Psoas muscle (tissue), 8 donors: Measurements from ENCODE around the gene RHAG. TPM values are rescaled to one million over a fixed set of nuclear protein-coding genes. Genes with fewer than 3 reads are reported as not detected.
A peak's percentile ranks its signal among the peaks of the same experiment; 100 is the strongest.
"Not testable (repeated sequence)": the region's sequence is repeated elsewhere in the genome, so short reads cannot be mapped to it uniquely, and the experiment has no call there.

Experiments used
- ATAC-seq, 4 donors: fragments of 200-7000 bp; cut with Tn5 transposase; one replicate each; pipeline ENCODE4 v1.9.1; 2020; ENCODE audit warnings: moderate library complexity in 3 of 4, mild to moderate bottlenecking in 2 of 4
- DNase-seq, 2 donors: peaks; one replicate each; pipeline ENCODE4 v3.0.0-alpha.2; 2020
- H3K27ac ChIP-seq: fragments of 200-600 bp; one replicate; pipeline ENCODE4 v1.8.0; 2022
- H3K27me3 ChIP-seq, 3 donors: fragments of 200-600 bp in 1 of 3; one replicate each; pipeline versions ENCODE4 v1.6.1 to v1.8.0; 2013 to 2022; ENCODE audit warnings: low read length in 2 of 3, mild to moderate bottlenecking in 2 of 3, moderate library complexity in 1 of 3; ENCODE audit not compliant: insufficient read depth in 3 of 3
- H3K36me3 ChIP-seq, 2 donors: fragments of 200-600 bp in 1 of 2; one replicate each; pipeline versions ENCODE4 v1.6.1 to v1.8.0; 2013 to 2022; ENCODE audit warnings: low read depth in 1 of 2, mild to moderate bottlenecking in 1 of 2, moderate library complexity in 1 of 2; ENCODE audit not compliant: insufficient read depth in 1 of 2
- H3K4me1 ChIP-seq: fragments of 200-600 bp; one replicate; pipeline ENCODE4 v1.8.0; 2022
- H3K4me3 ChIP-seq: fragments of 200-600 bp; one replicate; pipeline ENCODE4 v1.8.0; 2022; ENCODE audit warnings: mild to moderate bottlenecking
- H3K9me3 ChIP-seq: fragments of 200-600 bp; one replicate; pipeline ENCODE4 v1.8.0; 2022
- WGBS, 3 donors: extraction: QIAGEN DNeasy Blood & Tissue Kit; methylation state at CpG; one replicate each; pipeline versions ENCODE4 v1.1.6 to v1.1.7; 2013; 5-methylcytosine and 5-hydroxymethylcytosine counted together
- intact Hi-C, 2 donors: fragments of 100-400 bp; cut with DNase I; formaldehyde crosslinking; loops; one replicate each; pipeline versions ENCODE4 v1.11.0 to v1.14.2; 2022
- polyA plus RNA-seq, 3 donors: library from polyadenylated mRNA; stranded (reverse); fragments of 200-250 nt; gene quantifications; one replicate each; pipeline ENCODE4 v1.2.3, GENCODE V29; 2013
- total RNA-seq, 4 donors: library from RNA; stranded (reverse); fragmentation: NEBNext Ultra II Directional in 2 of 4; extraction: Animal tissue kit (Norgen Biotek cat#: 25700) in 2 of 4; gene quantifications; one replicate each; pipeline versions ENCODE4 v1.2.1 to v1.2.4, GENCODE V29; 2021 to 2023
- TF ChIP-seq, protein P1 (sequence below): fragments of 200-600 bp; IDR thresholded peaks from one replicate; pipeline ENCODE4 v1.8.0; 2022; ENCODE audit warnings: antibody characterized with exemption
- donor health status: healthy with polysubstance abuse.
- donor health status: DM: no; HTN: no; CAD: no; lungs with moderate emphysema.
- donor health status: Bipolar disorder and iron deficiency.
- donor health status: healthy.
- donor health status: DM: yes; HTN: yes; CAD: no.
- donor health status: DM: no; HTN: no; CAD: no.
- donor health status: DM: no; HTN: no; CAD: no.
- donor health status: DM: yes; HTN: yes; CAD: no.

Gene RHAG
- total and polyA plus RNA-seq, 7 donors, result 0.04 TPM; not detected in 6

DNA sequence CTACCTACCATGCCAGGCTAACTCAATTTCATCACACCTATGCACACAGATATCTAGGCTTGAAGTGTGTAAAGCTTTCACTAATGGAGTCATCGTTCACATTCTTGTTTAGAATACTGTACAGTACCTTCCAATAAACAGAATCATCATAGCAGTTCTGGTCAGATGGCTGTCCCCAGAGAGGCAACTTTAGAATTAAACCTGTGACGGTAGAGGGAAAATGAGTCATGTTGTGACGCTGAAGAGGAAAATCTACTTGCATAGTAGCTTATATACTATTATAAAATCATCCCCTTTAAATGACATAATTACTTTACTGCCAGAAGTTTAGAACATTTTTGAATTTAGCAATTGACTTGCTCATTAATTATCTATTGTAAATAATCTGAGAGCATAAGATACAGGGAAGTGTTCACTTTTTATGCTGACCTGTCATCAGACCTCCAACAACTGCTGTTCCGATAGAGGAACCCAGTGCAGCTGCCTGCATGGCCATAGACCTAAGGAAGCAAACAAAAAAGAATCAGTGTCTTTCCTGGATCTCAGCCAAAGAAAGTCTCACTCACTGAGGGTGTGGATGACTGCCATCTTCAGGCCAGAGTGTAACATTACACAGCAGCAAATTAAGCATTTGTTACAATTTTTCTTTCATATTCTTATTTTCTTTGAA lies 29.8 kb downstream of the RHAG start:
- 30 to 38% (median 33%) methylated on average over 4 of the region's 4 CpGs for WGBS, 3 donors
- Histone ChIP-seq H3K4me1 (no peaks in the 10 kb centered on the region), H3K9me3 (no peaks in the 10 kb centered on the region), H3K36me3 (no peaks in the 10 kb centered on the region), H3K4me3 (no peak overlapping the region), H3K27me3 (no peaks in the 10 kb centered on the region), H3K27ac (no peak overlapping the region)
- DNase-seq (no peak), ATAC-seq (peak in 2 of 4 donors; percentile 57 to 65)
- TF ChIP-seq, protein P1, sequence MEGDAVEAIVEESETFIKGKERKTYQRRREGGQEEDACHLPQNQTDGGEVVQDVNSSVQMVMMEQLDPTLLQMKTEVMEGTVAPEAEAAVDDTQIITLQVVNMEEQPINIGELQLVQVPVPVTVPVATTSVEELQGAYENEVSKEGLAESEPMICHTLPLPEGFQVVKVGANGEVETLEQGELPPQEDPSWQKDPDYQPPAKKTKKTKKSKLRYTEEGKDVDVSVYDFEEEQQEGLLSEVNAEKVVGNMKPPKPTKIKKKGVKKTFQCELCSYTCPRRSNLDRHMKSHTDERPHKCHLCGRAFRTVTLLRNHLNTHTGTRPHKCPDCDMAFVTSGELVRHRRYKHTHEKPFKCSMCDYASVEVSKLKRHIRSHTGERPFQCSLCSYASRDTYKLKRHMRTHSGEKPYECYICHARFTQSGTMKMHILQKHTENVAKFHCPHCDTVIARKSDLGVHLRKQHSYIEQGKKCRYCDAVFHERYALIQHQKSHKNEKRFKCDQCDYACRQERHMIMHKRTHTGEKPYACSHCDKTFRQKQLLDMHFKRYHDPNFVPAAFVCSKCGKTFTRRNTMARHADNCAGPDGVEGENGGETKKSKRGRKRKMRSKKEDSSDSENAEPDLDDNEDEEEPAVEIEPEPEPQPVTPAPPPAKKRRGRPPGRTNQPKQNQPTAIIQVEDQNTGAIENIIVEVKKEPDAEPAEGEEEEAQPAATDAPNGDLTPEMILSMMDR, result peak; percentile 70
- intact Hi-C loops, result loop anchor here in 1 of 2 donors (5.0 kb wide), 1 partner anchor 75 kb away; no protein-coding TSS in a partner anchor

DNA sequence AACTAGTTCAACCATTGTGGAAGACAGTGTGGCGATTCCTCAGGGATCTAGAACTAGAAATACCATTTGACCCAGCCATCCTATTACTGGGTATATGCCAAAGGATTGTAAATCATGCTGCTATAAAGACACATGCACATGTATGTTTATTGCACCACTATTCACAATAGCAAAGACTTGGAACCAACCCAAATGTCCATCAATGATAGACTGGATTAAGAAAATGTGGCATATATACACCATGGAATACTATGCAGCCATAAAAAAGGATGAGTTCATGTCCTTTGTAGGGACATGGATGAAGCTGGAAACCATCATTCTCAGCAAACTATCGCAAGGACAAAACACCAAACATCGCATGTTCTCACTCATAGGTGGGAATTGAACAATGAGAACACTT lies 32.6 kb downstream of the RHAG start:
- ATAC-seq, H3K27ac ChIP-seq, H3K9me3 ChIP-seq, H3K4me3 ChIP-seq, H3K4me1 ChIP-seq, DNase-seq, H3K27me3 ChIP-seq, intact Hi-C loops, H3K36me3 ChIP-seq: not testable (repeated sequence)
- 74 to 88% (median 88%) methylated on average over 3 of the region's 3 CpGs for WGBS, 3 donors

DNA sequence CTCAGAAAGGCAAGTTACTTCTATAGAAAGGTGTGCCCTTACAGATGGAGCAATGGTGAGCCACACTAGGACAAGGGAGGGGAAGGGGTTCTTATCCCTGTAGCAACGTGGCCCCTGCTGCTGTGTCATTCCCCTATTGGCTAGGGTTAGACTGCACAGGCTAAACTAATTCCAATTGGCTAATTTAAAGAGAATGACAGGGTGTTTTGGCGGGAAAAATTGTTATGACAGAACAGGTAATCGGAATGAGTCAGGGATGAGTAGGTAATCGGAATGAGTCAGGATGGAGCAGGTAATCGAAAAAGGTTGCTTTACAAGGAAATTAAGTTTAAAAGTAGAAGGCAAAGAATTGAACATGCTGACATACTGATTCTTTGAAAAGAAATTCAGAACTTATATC lies 49.4 kb downstream of the RHAG start:
- WGBS, 3 donors, result 87 to 93% (median 90%) methylated on average over 5 of the region's 5 CpGs

DNA sequence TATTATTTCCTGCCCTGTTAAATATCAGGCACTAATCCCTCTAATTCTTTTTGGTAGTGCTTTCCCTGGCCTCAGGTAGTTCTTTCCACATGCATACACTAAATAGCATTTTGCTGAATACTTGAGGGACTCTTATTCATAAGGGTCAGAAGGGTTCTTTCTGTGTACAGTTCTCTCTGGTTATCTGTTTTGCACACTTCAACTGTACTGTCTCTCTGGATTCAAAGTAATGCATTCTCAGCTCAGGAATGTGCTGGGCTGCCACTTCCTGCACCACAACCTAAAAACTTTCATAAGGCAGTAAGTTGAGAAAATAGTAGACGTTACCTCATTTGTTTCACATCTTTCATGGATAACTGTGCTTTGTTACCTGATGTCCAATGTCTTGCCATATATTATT lies 54.1 kb downstream of the RHAG start:
- intact Hi-C loops, result no loop called here
- Histone ChIP-seq H3K4me1 (no peaks in the 10 kb centered on the region), H3K36me3 (no peaks in the 10 kb centered on the region), H3K27ac (no peak overlapping the region), H3K4me3 (no peak overlapping the region), H3K27me3 (no peaks in the 10 kb centered on the region), H3K9me3 (no peaks in the 10 kb centered on the region)
- WGBS, 3 donors, result 71 to 79% (median 78%) methylated on average over 1 of the region's 1 CpG
- ATAC-seq (no peak), DNase-seq (no peak)
- TF ChIP-seq, protein P1, result no peak

More for the DNA sequence above, 49.4 kb downstream of the RHAG start:
- H3K4me3 ChIP-seq, H3K9me3 ChIP-seq, H3K27ac ChIP-seq, H3K36me3 ChIP-seq, ATAC-seq, H3K27me3 ChIP-seq, H3K4me1 ChIP-seq, intact Hi-C loops, DNase-seq: not testable (repeated sequence)

DNA sequence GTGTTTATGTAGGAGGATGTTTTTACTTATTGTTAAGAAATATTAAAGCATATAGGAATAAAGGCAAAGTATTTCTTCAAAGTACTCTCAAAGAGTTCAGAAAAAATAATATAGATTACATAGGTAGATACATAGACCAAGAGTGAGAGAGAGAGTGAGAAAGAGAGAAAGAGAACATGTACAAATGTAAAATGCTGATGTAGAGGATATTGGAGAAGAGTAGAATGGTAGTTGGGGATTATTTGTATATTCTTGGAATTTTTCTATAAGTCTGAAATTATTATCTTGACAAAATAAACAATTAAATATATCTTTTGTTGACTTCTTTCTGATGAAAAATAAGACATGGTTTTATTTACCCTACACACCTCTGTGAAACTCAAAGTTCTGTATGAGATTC lies 57.0 kb downstream of the RHAG start:
- no peak overlapping the region for H3K4me3 ChIP-seq
- no peak overlapping the region for H3K27ac ChIP-seq
- TF ChIP-seq, protein P1, result no peak
- H3K27me3 ChIP-seq, result no peaks in the 10 kb centered on the region
- intact Hi-C loops, result no loop called here
- no peak for DNase-seq
- ATAC-seq, result no peak
- no peaks in the 10 kb centered on the region for H3K4me1 ChIP-seq
- no peaks in the 10 kb centered on the region for H3K9me3 ChIP-seq
- no peaks in the 10 kb centered on the region for H3K36me3 ChIP-seq

DNA sequence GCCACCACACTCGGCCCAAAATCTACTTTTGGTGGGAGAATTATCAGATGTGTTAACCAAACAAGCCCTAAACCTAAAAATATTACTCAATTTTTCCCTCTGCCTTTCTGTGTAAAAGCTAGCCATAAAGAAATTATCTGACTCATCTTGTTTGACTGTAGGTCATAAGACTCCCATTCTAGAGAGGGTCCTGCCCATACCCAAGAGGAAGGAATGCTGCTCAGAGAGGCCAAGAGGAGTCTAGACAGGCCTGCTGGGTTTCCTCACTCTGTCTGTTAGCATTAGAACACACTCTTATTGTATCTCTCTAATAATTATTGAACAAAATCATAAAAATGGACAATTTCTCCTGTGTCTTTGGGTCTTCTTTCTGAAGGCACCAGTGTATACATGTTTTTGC lies 60.0 kb downstream of the RHAG start:
- Histone ChIP-seq H3K9me3 (no peaks in the 10 kb centered on the region), H3K27me3 (no peaks in the 10 kb centered on the region), H3K27ac (no peak overlapping the region), H3K4me3 (no peak overlapping the region), H3K36me3 (no peaks in the 10 kb centered on the region), H3K4me1 (no peaks in the 10 kb centered on the region)
- TF ChIP-seq, protein P1, result no peak
- intact Hi-C loops, result no loop called here
- 83 to 98% (median 91%) methylated on average over 1 of the region's 1 CpG for WGBS, 3 donors
- DNase-seq (no peak), ATAC-seq (no peak)
